ENCODE results near the gene RNU5B-1. TPM values are rescaled to one million over a fixed set of nuclear protein-coding genes. Genes with fewer than 3 reads are reported as not detected.

Gene RNU5B-1
- total RNA-seq, 1 donor from 2014 or later, result not detected

- Histone ChIP-seq H3K36me3 (no peaks in the 10 kb centered on the region), H3K9me3 (ENCODE audit: low read depth) (no peaks in the 10 kb centered on the region)
- no peaks in the 10 kb centered on the region for H3K4me1 Mint-ChIP-seq
Observed at GRCh38 chr15:65263313-65263712, 41.2 kb upstream of the RNU5B-1 start.

GRCh38 chr15:65264863-65265430 is 39.5 kb upstream of the RNU5B-1 start:
- Mint-ChIP-seq H3K4me1 (no peaks in the 10 kb centered on the region), H3K27ac (no peak overlapping the region), H3K4me3 (no peak overlapping the region), H3K27me3 (ENCODE audit: insufficient read depth, low read depth) (peaks cover 2% of the 10 kb centered on the region), H3K9me3 (no peaks in the 10 kb centered on the region), H3K36me3 (peaks cover 18% of the 10 kb centered on the region)
- Histone ChIP-seq H2AFZ (replicated peaks) (no peak overlapping the region), H3K79me2 (ENCODE audit: low read depth) (no peaks in the 10 kb centered on the region), H3K4me2 (no peak overlapping the region), H3K27me3 (no peaks in the 10 kb centered on the region), H3K4me1 (no peaks in the 10 kb centered on the region), H4K20me1 (ENCODE audit: low read depth) (no peaks in the 10 kb centered on the region), H3K36me3 (no peaks in the 10 kb centered on the region), H3F3A (ENCODE audit: low read depth) (no peaks in the 10 kb centered on the region), H3K27ac (no peak overlapping the region), H3K4me3 (no peak overlapping the region), H3K9me3 (ENCODE audit: low read depth) (no peaks in the 10 kb centered on the region), H3K9ac (no peak overlapping the region)
- no peak for DNase-seq (ENCODE audit: low spot score)
- TF ChIP-seq EZH2 (IDR thresholded peaks at IDR 0.05) (no peak), EZH2phosphoT487 (IDR thresholded peaks at IDR 0.05) (no peak), CTCF (IDR thresholded peaks at IDR 0.05) (no peak)

More at GRCh38 chr15:65263313-65263712, 41.2 kb upstream of the RNU5B-1 start:
- H3K27me3 Mint-ChIP-seq (ENCODE audit: insufficient read depth, low read depth), result peaks cover 2% of the 10 kb centered on the region
- no peak overlapping the region for H3K27ac Mint-ChIP-seq
- H4K20me1 ChIP-seq (ENCODE audit: low read depth), result no peaks in the 10 kb centered on the region
- H3K4me3 Mint-ChIP-seq, result no peak overlapping the region
- no peaks in the 10 kb centered on the region for H3F3A ChIP-seq (ENCODE audit: low read depth)
- no peak for TF ChIP-seq EZH2phosphoT487 (IDR thresholded peaks at IDR 0.05)
- no peak for TF ChIP-seq CTCF (IDR thresholded peaks at IDR 0.05)
- TF ChIP-seq EZH2 (IDR thresholded peaks at IDR 0.05), result no peak
- H3K4me3 ChIP-seq, result no peak overlapping the region
- no peak overlapping the region for H3K27ac ChIP-seq
- peaks cover 18% of the 10 kb centered on the region for H3K36me3 Mint-ChIP-seq
- no peak for DNase-seq (ENCODE audit: low spot score)
- no peaks in the 10 kb centered on the region for H3K79me2 ChIP-seq (ENCODE audit: low read depth)
- no peaks in the 10 kb centered on the region for H3K4me1 ChIP-seq
- no peak overlapping the region for H2AFZ ChIP-seq (replicated peaks)
- no peaks in the 10 kb centered on the region for H3K27me3 ChIP-seq
- H3K9ac ChIP-seq, result no peak overlapping the region
- no peak overlapping the region for H3K4me2 ChIP-seq
- H3K9me3 Mint-ChIP-seq, result no peaks in the 10 kb centered on the region

- no peaks in the 10 kb centered on the region for H4K20me1 ChIP-seq (ENCODE audit: low read depth)
- H3K27ac ChIP-seq, result no peak overlapping the region
- Mint-ChIP-seq H3K4me1 (peaks cover 2% of the 10 kb centered on the region), H3K27me3 (ENCODE audit: insufficient read depth, low read depth) (peaks cover 2% of the 10 kb centered on the region), H3K9me3 (no peaks in the 10 kb centered on the region), H3K36me3 (peaks cover 14% of the 10 kb centered on the region), H3K27ac (no peak overlapping the region), H3K4me3 (no peak overlapping the region)
- no peak overlapping the region for H2AFZ ChIP-seq (replicated peaks)
- no peak overlapping the region for H3K9ac ChIP-seq
- no peak for TF ChIP-seq EZH2phosphoT487 (IDR thresholded peaks at IDR 0.05)
- no peak for TF ChIP-seq EZH2 (IDR thresholded peaks at IDR 0.05)
- TF ChIP-seq CTCF (IDR thresholded peaks at IDR 0.05), result no peak
- no peaks in the 10 kb centered on the region for H3K79me2 ChIP-seq (ENCODE audit: low read depth)
- H3K27me3 ChIP-seq, result no peaks in the 10 kb centered on the region
- H3K36me3 ChIP-seq, result no peaks in the 10 kb centered on the region
- H3K4me3 ChIP-seq, result no peak overlapping the region
- H3K4me1 ChIP-seq, result no peaks in the 10 kb centered on the region
- H3K4me2 ChIP-seq, result no peak overlapping the region
- H3K9me3 ChIP-seq (ENCODE audit: low read depth), result no peaks in the 10 kb centered on the region
- DNase-seq (ENCODE audit: low spot score), result no peak
- H3F3A ChIP-seq (ENCODE audit: low read depth), result no peaks in the 10 kb centered on the region
Observed at GRCh38 chr15:65266469-65266868, 38.0 kb upstream of the RNU5B-1 start.

Data from neural progenitor cell (in vitro differentiated cells).